Right lobe of liver (tissue), 6 donors: ENCODE measurements around the gene PRR36. TPM values are rescaled to one million over a fixed set of nuclear protein-coding genes. Genes with fewer than 3 reads are reported as not detected.

Experiments
- ATAC-seq, 4 donors: fragments of 200-7000 bp; cut with Tn5 transposase; one replicate each; pipeline ENCODE4 v1.9.1; 2020; ENCODE audit warnings: mild to moderate bottlenecking in 4 of 4, moderate library complexity in 4 of 4
- DNase-seq, 3 donors: peaks; one replicate each; pipeline ENCODE4 v3.0.0-alpha.2; 2020
- H3K27ac ChIP-seq, 3 donors: fragments of 200-600 bp; one replicate each; pipeline ENCODE4 v1.8.0; 2022
- H3K27me3 ChIP-seq, 2 donors: fragments of 200-600 bp; one replicate each; pipeline ENCODE4 v1.8.0; 2022
- H3K36me3 ChIP-seq, 4 donors: fragments of 200-600 bp; sonication (generic) in 1 of 4; one replicate each; pipeline versions ENCODE4 v1.5.1 to v1.8.0; 2017 to 2022; ENCODE audit warnings: control low read depth in 1 of 4
- H3K4me1 ChIP-seq, 4 donors: fragments of 200-600 bp; sonication (generic) in 1 of 4; one replicate each; pipeline versions ENCODE4 v1.5.1 to v1.8.0; 2017 to 2022; ENCODE audit warnings: control low read depth in 1 of 4
- H3K4me3 ChIP-seq, 3 donors: fragments of 200-600 bp; one replicate each; pipeline ENCODE4 v1.8.0; 2022
- H3K9me3 ChIP-seq, 4 donors: fragments of 200-600 bp; sonication (generic) in 1 of 4; one replicate each; pipeline versions ENCODE4 v1.5.1 to v1.8.0; 2017 to 2022; ENCODE audit warnings: control low read depth in 1 of 4
- POLR2A ChIP-seq: fragments of 450-650 bp; IDR thresholded peaks from one replicate; pipeline ENCODE4 v1.6.1; 2017; ENCODE audit warnings: antibody characterized with exemption, mild to moderate bottlenecking
- WGBS: methylation state at CpG from one replicate; pipeline ENCODE4 v1.1.6; 2018; ENCODE audit warnings: low coverage, low lambda C conversion rate; ENCODE audit not compliant: insufficient coverage; ENCODE audit errors: missing lambda C conversion rate; 5-methylcytosine and 5-hydroxymethylcytosine counted together
- intact Hi-C, 2 donors: fragments of 100-400 bp; cut with DNase I; formaldehyde crosslinking; loops; one replicate each; pipeline versions ENCODE4 v1.11.2 to v1.14.1; 2022
- total RNA-seq, 6 experiments: library from RNA; depleted of rRNA in 2 of 6; stranded (reverse); fragments of >200 nt in 2 of 6; fragmentation: NEBNext Ultra II Directional in 3 of 6; extraction: Animal tissue kit (Norgen Biotek cat#: 25700) in 3 of 6; gene quantifications; one replicate each; pipeline versions ENCODE4 v1.1.0 to v1.2.4, GENCODE V29; 2016 to 2023
- TF ChIP-seq, protein P1 (sequence below), 4 donors: fragments of 200-600 bp in 3 of 4; fragments of 450-650 bp in 1 of 4; IDR thresholded peaks; one replicate each; pipeline versions ENCODE4 v1.5.1 to v1.8.0; 2016 to 2022; ENCODE audit warnings: antibody characterized with exemption in 4 of 4, mild to moderate bottlenecking in 2 of 4
- donor health status: DM: no; HTN: yes; CAD: no.
- donor health status: DM: no; HTN: no; CAD: no.
- donor health status: DM: no; HTN: no; CAD: no.
- donor health status: DM: no; HTN: yes; CAD: no.
- donor health status: DM: no; HTN: yes; CAD: no.

The PRR36 gene
- total RNA-seq, 6 experiments from 2014 or later = 0.07 to 0.37 (median 0.12) TPM; not detected in 2

DNA sequence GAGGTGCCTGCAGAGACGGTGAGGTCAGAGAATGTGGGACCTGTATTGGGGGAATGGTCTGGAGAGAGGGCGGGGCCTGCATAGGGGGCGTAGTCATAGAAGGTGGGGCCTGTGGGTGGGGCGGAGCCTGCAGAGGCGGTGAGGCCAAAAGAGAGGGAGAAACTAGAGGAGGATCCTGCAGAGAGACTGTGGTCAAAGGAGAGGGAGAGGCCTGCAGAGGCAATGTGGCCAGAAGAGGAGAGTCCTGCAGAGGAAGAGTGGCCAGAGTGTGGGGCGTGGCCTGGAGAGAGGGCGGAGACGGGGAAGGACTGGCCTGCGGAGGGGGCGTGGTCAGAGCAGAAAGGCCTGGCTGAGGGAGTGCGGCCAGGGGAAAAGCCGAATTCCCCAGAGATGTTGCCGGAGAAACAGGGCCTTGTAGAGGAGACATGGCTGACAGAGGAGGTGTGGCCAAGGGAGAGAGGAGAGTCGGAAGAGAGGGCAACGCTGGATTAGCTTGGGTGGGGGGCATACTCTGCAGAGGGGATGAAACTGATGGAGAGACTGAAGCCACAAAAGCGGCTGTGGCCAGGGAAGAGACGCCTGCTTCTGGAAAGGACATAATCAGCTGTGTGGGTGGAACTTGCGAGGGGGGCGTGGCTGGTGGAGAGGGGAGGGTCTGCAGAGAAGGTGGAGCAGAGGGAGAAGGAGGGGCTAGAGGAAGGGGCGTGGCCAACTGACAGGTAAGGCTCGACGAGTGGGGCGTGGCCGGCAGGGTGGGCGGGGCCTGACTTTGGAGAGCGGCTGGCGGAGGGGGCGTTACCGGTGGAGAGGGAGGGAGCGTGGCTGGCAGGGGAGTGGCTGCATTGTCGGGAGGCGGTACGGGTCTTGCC lies 2.5 kb downstream of the PRR36 start:
- no peak overlapping the region for H3K27ac ChIP-seq
- peaks cover 0 to 6% (median 0%) of the 10 kb centered on the region in 4 donors for H3K4me1 ChIP-seq
- H3K4me3 ChIP-seq = no peak overlapping the region
- ATAC-seq = peak; percentile 36 to 57 (median 46)
- H3K36me3 ChIP-seq = no peaks in the 10 kb centered on the region
- intact Hi-C loops = no loop called here
- no peaks in the 10 kb centered on the region for H3K9me3 ChIP-seq
- peaks cover 0 to 4% of the 10 kb centered on the region in 2 donors for H3K27me3 ChIP-seq
- DNase-seq = peak; percentile 74 to 84 (median 83)
- 12% methylated on average over 32 of the region's 33 CpGs for WGBS
- no peak for TF ChIP-seq POLR2A
- TF ChIP-seq, protein P1, sequence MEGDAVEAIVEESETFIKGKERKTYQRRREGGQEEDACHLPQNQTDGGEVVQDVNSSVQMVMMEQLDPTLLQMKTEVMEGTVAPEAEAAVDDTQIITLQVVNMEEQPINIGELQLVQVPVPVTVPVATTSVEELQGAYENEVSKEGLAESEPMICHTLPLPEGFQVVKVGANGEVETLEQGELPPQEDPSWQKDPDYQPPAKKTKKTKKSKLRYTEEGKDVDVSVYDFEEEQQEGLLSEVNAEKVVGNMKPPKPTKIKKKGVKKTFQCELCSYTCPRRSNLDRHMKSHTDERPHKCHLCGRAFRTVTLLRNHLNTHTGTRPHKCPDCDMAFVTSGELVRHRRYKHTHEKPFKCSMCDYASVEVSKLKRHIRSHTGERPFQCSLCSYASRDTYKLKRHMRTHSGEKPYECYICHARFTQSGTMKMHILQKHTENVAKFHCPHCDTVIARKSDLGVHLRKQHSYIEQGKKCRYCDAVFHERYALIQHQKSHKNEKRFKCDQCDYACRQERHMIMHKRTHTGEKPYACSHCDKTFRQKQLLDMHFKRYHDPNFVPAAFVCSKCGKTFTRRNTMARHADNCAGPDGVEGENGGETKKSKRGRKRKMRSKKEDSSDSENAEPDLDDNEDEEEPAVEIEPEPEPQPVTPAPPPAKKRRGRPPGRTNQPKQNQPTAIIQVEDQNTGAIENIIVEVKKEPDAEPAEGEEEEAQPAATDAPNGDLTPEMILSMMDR (IDR thresholded peaks at IDR 0.05) = no peak

DNA sequence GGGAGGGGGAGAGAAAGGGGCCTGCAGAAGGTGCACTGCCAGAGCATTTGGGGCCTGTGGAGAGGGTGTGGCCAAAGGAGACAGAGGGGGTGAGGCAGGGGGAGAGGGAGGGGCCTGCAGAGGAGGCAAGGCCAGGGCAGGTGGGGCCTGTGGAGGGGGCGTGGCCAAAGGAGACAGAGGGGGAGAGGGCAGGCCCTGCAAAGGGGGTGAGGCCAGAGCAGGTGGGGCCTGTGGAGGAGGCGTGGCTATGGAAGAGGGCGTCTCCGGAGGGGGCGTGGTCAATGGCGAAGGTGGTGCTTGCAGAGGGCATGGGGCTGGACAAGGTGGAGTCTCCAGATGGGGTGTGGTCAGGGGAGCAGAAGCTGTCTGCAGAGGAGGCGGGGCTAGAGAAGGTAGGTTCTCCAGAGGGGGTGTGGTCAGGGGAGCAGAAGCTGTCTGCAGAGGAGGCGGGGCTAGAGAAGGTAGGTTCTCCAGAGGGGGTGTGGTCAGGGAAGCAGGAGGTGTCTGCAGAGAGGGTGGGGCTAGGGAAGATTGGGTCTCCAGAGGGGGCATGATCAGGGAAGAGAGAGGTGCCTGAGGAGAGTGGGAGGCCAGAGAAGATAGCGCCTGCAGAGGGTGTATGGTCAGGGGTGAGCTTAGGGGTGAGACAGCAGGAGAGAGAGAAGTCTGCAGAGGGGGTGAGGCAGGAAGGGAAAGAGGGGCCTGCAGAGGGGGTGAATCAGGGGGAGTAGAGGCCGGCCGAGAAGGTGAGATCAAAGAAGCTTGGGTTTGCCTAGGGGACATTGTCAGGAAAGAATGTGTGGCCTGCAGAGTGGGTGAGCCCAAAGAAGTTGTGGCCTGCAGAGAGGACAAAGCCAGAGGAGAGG lies 3.4 kb downstream of the PRR36 start:
- no peak for TF ChIP-seq POLR2A
- TF ChIP-seq, protein P1 (IDR thresholded peaks at IDR 0.05) = no peak
- ATAC-seq = peak in 1 of 4 donors; percentile 2
- WGBS = 56% methylated on average over 11 of the region's 11 CpGs
- Histone ChIP-seq H3K36me3 (no peaks in the 10 kb centered on the region), H3K27me3 (peaks cover 0 to 4% of the 10 kb centered on the region in 2 donors), H3K9me3 (no peaks in the 10 kb centered on the region), H3K4me1 (peaks cover 0 to 6% (median 0%) of the 10 kb centered on the region in 4 donors), H3K4me3 (no peak overlapping the region), H3K27ac (no peak overlapping the region)
- intact Hi-C loops = no loop called here
- DNase-seq = peak in 1 of 3 donors; percentile 55

DNA sequence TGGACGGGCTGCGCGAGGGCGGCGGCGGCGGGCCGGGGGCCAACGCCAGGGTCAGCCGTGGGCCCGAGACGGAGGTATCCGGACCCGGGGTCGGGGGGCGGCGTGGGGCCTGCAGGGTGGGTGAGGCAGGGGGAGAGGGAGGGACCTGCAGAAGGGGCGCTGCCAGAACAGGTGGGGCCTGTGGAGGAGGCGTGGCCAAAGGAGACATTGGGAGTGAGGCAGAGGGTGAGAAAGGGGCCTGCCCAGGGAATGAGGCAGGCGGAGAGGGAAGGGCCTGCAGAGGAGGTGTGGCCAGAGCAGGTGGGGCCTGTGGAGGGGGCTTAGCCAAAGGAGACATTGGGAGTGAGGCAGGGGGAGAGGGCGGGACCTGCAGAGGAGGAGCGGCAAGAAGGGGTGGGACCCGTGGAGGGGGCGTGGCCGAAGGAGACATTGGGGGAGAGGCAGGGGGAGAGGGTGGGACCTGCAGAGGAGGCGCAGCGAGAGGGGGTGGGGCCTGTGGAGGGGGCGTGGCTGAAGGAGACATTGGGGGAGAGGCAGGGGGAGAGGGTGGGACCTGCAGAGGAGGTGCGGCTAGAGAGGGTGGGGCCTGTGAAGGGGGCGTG lies 4.2 kb downstream of the PRR36 start:
- H3K4me3 ChIP-seq = peak overlapping the region; percentile 39 to 56 (median 43)
- H3K27ac ChIP-seq = no peak overlapping the region
- no peaks in the 10 kb centered on the region for H3K36me3 ChIP-seq
- peaks cover 0 to 6% (median 0%) of the 10 kb centered on the region in 4 donors for H3K4me1 ChIP-seq
- WGBS = 36% methylated on average over 14 of the region's 30 CpGs
- DNase-seq (peak in 1 of 3 donors; percentile 66), ATAC-seq (peak in 1 of 4 donors; percentile 1)
- TF ChIP-seq, protein P1 (IDR thresholded peaks at IDR 0.05) = no peak
- TF ChIP-seq POLR2A = no peak
- intact Hi-C loops = no loop called here
- H3K27me3 ChIP-seq = peaks cover 0 to 4% of the 10 kb centered on the region in 2 donors
- H3K9me3 ChIP-seq = no peaks in the 10 kb centered on the region

DNA sequence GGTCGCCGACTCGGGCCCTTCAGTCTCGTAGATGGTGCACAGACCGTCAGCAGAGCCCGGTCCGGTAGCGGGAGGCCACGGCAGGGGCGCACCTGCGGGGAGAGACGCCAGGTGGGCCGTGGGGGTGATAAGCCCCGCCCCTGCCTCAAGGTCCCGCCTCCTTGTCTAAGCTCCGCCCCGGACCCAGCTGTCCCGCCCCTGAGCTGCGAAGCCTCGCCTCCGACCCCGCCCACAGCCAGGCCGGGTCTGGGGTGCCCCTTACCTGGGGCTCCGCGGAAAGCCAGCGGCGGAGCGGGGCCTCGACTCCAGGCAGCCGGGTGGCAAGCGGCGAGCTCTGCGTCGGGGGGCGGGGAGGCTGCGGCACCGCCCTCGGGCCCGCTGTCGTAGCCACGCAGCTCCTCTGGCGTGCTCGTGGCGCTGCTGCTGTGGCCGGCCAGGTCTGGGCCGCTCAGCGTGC lies 4.7 kb downstream of the PRR36 start:
- H3K9me3 ChIP-seq = no peaks in the 10 kb centered on the region
- peaks cover 0 to 6% (median 0%) of the 10 kb centered on the region in 4 donors for H3K4me1 ChIP-seq
- H3K27ac ChIP-seq = no peak overlapping the region
- no peak for TF ChIP-seq POLR2A
- TF ChIP-seq, protein P1 (IDR thresholded peaks at IDR 0.05) = peak in 3 of 4 donors; percentile 20 to 31 (median 28)
- DNase-seq (peak; percentile 79 to 84 (median 81)), ATAC-seq (peak; percentile 74 to 83 (median 76))
- H3K36me3 ChIP-seq = no peaks in the 10 kb centered on the region
- WGBS = 0% methylated on average over 4 of the region's 47 CpGs
- intact Hi-C loops = no loop called here
- H3K4me3 ChIP-seq = peak overlapping the region; percentile 39 to 56 (median 43)
- no peaks in the 10 kb centered on the region for H3K27me3 ChIP-seq
